Thymus (tissue), 14 donors: ENCODE results near the gene AVPR2. TPM values are rescaled to one million over a fixed set of nuclear protein-coding genes. Genes with fewer than 3 reads are reported as not detected.

ENCODE experiments used
- DNase-seq, 9 donors: peaks; one replicate each; pipeline ENCODE4 v3.0.0-alpha.2; 2013; ENCODE audit warnings: low spot score in 9 of 9, low read depth in 6 of 9, missing footprints in 1 of 9
- H3K27ac ChIP-seq, 2 donors: one replicate each; pipeline ENCODE4 v1.5.1; 2013; ENCODE audit warnings: control low read depth in 1 of 2, low read depth in 1 of 2, low read length in 1 of 2, mild to moderate bottlenecking in 1 of 2, moderate library complexity in 1 of 2
- H3K27me3 ChIP-seq, 2 donors: one replicate each; pipeline ENCODE4 v1.5.1; 2013; ENCODE audit warnings: low read length in 1 of 2; ENCODE audit not compliant: control insufficient read depth in 2 of 2, insufficient read depth in 1 of 2
- H3K36me3 ChIP-seq, 2 donors: one replicate each; pipeline ENCODE4 v1.5.1; 2013; ENCODE audit warnings: low read length in 1 of 2, mild to moderate bottlenecking in 1 of 2, moderate library complexity in 1 of 2; ENCODE audit not compliant: control insufficient read depth in 2 of 2, insufficient read depth in 2 of 2
- H3K4me1 ChIP-seq, 2 donors: one replicate each; pipeline ENCODE4 v1.5.1; 2013; ENCODE audit warnings: low read length in 2 of 2; ENCODE audit not compliant: control insufficient read depth in 2 of 2, insufficient read depth in 2 of 2
- H3K4me3 ChIP-seq, 2 donors: one replicate each; pipeline ENCODE4 v1.5.1; 2013; ENCODE audit warnings: low read length in 2 of 2, control low read depth in 1 of 2, mild to moderate bottlenecking in 1 of 2
- H3K9me3 ChIP-seq, 2 donors: one replicate each; pipeline ENCODE4 v1.5.1; 2013; ENCODE audit warnings: low read length in 1 of 2, mild to moderate bottlenecking in 1 of 2; ENCODE audit not compliant: control insufficient read depth in 2 of 2, insufficient read depth in 1 of 2
- WGBS: extraction: QIAGEN DNeasy Blood & Tissue Kit; methylation state at CpG from one replicate; pipeline ENCODE4 v1.1.7; 2013; 5-methylcytosine and 5-hydroxymethylcytosine counted together
- long read RNA-seq, 10 donors: transcript quantifications; one replicate each; lab custom pipeline, GENCODE V29; 2026
- polyA plus RNA-seq: library from polyadenylated mRNA; stranded (reverse); fragments of 200-250 nt; gene quantifications from one replicate; pipeline ENCODE4 v1.2.3, GENCODE V29; 2013
- total RNA-seq: library from RNA; stranded (reverse); fragments of 120-200 nt; gene quantifications from one replicate; pipeline ENCODE4 v1.2.4, GENCODE V29; 2013
- donor health status: healthy.

The AVPR2 gene
- total RNA-seq (0.24 TPM), polyA plus RNA-seq (1.8 TPM)
- long read RNA-seq, donor 1, result 0 reads
- long read RNA-seq, donor 2, partial matches to known transcripts, result 34 of 61 reads
- long read RNA-seq, donor 2, other reads (novel, unspliced or antisense), result 26 of 61 reads
- long read RNA-seq, donor 3, partial matches to known transcripts, result 50 of 71 reads
- long read RNA-seq, donor 3, other reads (novel, unspliced or antisense), result 21 of 71 reads
- long read RNA-seq, donor 4, result 0 reads
- long read RNA-seq, donor 5, partial matches to known transcripts, result 17 of 30 reads
- long read RNA-seq, donor 5, other reads (novel, unspliced or antisense), result 13 of 30 reads
- long read RNA-seq, donor 6, result 0 reads
- long read RNA-seq, donor 7, partial matches to known transcripts, result 28 of 28 reads
- long read RNA-seq, donor 7, other reads (novel, unspliced or antisense), result 0 of 28 reads
- long read RNA-seq, donor 8, result 0 reads
- long read RNA-seq, donor 9, partial matches to known transcripts, result 11 of 12 reads
- long read RNA-seq, donor 9, other reads (novel, unspliced or antisense), result 0 of 12 reads
- long read RNA-seq, donor 10, partial matches to known transcripts, result 14 of 19 reads
- long read RNA-seq, donor 10, other reads (novel, unspliced or antisense), result 5 of 19 reads

DNA sequence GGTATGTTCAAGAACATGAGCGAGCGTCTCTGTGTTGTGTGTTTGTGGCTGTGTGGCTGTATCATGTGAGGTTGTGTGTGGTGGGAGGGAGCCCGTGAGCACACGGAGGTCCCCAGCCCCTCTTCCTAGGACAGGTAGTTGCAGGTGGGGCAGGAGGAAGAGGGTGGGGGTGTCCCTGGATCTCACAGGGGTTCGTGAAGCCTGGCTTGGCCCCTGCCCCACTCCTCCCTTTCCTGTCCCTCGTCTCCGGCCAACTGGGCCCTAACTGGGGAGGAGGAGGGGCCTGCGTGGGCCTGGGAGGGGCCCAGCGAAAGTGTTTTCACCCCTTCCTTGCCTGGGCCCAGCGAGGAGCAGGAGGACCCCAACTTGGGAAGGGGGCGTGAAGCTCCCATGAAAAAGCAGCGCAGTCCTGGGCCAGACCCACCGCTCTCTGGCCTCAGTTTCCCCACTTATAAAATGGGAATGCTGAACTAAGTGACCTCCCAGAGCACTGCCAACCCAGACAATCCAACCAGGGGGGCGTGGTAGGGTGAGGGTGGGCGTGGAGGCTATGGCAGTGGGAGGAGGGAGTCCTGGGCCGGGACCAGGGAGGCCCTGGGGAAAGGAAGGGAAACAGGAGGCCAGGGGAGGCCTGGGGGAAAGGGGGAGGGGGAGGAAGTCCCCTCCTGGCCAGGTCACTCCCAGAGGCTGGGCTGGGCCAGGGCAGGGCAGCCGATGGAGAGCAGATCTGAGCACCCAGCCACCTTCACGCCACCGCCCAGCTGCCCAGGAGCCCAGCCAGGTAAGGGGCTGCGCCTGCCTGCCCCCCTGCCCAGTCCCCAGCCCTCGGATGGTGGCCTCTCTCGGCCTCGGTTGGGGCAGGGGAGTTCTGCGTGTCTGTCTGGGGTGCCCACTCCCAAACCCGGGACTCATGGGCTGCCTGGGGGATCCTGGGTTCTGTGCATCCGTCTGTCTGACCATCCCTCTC is at the start of gene AVPR2:
Gene AVPR2 (plus strand): TSS at position 683 of the 967 bp plus-strand sequence. CDS start 473 bp downstream, outside the sequence.
- H3K4me3 ChIP-seq, result no peak within 1 kb of the TSS
- H3K27ac ChIP-seq, result no peak within 1 kb of the TSS
- no peak for DNase-seq
- no peaks in the 10 kb centered on the region for H3K9me3 ChIP-seq
- H3K27me3 ChIP-seq, result peaks cover 0 to 4% of the 10 kb centered on the region in 2 donors
- peaks cover 13 to 18% of the 10 kb centered on the region in 2 donors for H3K36me3 ChIP-seq
- 31% methylated on average over 26 of the region's 26 CpGs for WGBS
- H3K4me1 ChIP-seq, result peaks cover 0 to 37% of the 10 kb centered on the region in 2 donors

DNA sequence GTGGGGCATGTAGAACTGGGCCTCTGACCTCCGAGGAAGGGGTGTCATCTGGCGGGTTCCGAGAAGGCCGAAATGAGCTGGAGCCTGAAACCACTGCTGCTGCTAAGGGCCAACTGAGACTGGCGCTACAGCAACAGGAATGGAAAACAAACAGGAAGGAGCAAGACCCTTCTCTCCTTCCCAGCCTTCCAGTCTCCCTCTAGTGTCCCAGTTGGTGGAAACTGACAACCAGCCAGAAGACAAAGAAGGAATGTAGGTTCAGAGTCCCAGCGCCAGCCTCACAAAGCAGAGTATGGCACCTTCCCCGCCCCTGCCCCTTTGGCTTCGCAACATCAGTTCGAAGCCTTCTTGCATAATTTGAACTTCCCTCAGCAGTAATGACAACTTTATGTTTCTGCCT is 49.8 kb upstream of the AVPR2 start:
- H3K36me3 ChIP-seq, result no peaks in the 10 kb centered on the region
- no peak overlapping the region for H3K27ac ChIP-seq
- H3K4me1 ChIP-seq, result no peaks in the 10 kb centered on the region
- H3K9me3 ChIP-seq, result no peaks in the 10 kb centered on the region
- peaks cover 0 to 37% of the 10 kb centered on the region in 2 donors for H3K27me3 ChIP-seq
- WGBS, result 92% methylated on average over 9 of the region's 9 CpGs
- no peak for DNase-seq
- no peak overlapping the region for H3K4me3 ChIP-seq

DNA sequence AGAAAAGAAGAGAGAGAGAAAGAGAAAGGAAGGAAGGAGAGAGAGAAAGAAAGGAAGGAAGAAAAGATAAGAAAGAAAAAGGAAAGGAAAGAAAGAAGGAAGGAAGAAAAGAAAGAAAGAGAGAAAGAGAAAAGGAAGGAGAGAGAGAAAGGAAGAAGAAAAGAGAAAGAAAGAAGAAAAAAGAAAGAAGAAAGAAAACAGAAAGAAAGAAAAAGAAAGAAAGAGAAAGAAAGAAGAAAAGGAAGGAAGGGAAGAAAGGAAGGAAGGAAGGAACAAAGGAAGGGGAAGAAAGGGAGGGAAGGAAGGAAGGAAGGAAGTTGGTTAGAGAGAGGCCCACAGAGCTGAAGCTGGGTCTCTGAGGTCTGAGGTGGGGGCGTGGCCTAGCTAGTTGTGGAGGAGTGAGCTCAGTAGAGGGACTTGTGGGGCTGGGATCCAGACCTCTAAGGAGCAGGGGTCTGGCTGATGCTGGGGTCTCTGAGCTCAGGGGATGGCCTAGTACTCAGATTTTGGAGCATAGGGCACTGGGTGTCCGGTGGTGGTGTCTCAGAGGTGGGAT is 47.0 kb upstream of the AVPR2 start:
- Histone ChIP-seq H3K4me3 (no peak overlapping the region), H3K36me3 (no peaks in the 10 kb centered on the region), H3K27ac (no peak overlapping the region), H3K4me1 (no peaks in the 10 kb centered on the region), H3K9me3 (no peaks in the 10 kb centered on the region), H3K27me3 (peaks cover 0 to 41% of the 10 kb centered on the region in 2 donors)
- no peak for DNase-seq
- WGBS, result 76% methylated on average over 2 of the region's 2 CpGs

DNA sequence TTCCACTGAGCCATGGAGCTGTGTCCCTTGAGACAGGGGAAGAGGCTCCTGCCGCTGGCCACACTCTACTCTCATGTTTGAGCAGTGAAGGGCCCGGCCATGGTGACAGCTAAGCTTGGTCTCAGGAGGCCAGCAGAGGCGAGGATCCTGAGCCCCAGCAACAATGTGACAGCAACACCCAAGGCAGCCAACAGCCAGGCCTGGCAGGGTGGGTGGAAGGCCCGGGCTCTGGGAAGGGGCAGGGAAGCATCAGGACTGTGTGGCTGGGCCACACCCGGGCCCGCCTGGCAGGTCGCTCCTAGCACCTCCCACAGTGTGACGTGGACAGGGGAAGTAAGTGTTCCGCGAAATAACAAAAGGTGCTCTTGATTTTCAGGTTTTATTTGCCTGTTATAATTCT is 43.3 kb upstream of the AVPR2 start:
- H3K36me3 ChIP-seq, result no peaks in the 10 kb centered on the region
- 93% methylated on average over 10 of the region's 10 CpGs for WGBS
- peaks cover 0 to 52% of the 10 kb centered on the region in 2 donors for H3K27me3 ChIP-seq
- no peak overlapping the region for H3K4me3 ChIP-seq
- H3K27ac ChIP-seq, result no peak overlapping the region
- H3K4me1 ChIP-seq, result no peaks in the 10 kb centered on the region
- no peak for DNase-seq
- no peaks in the 10 kb centered on the region for H3K9me3 ChIP-seq

DNA sequence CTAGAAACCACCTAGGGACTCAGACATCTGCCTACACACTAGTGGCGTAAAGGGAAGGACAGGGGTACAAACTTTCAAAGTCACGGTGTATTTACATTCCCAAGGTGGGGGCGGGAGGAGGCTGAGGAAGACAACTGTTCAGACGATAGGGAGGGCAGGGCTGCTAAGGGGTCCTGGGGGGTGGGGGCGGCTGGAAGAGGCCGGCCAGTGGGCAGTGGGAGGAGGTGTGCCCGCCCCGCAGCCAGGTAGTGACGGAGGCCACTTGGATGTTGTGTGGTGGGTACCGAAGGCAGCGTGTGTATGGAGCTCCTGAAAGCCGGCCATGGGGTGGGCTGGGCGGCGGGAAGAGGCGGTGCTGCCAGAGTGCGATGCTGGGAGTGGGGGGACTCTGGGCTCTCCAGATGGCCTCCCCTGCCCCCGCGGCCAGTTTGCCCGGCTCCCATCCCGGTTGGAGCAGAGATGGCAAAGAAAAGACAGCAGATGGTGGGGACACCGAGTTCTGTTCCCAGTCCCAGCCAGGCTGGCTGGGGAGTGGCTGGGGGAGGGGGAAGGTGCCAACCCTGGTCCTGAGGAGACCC is 42.7 kb upstream of the AVPR2 start:
- Histone ChIP-seq H3K4me3 (no peak overlapping the region), H3K27me3 (peaks cover 0 to 49% of the 10 kb centered on the region in 2 donors), H3K9me3 (no peaks in the 10 kb centered on the region), H3K27ac (no peak overlapping the region), H3K36me3 (no peaks in the 10 kb centered on the region), H3K4me1 (no peaks in the 10 kb centered on the region)
- 84% methylated on average over 21 of the region's 21 CpGs for WGBS
- no peak for DNase-seq

DNA sequence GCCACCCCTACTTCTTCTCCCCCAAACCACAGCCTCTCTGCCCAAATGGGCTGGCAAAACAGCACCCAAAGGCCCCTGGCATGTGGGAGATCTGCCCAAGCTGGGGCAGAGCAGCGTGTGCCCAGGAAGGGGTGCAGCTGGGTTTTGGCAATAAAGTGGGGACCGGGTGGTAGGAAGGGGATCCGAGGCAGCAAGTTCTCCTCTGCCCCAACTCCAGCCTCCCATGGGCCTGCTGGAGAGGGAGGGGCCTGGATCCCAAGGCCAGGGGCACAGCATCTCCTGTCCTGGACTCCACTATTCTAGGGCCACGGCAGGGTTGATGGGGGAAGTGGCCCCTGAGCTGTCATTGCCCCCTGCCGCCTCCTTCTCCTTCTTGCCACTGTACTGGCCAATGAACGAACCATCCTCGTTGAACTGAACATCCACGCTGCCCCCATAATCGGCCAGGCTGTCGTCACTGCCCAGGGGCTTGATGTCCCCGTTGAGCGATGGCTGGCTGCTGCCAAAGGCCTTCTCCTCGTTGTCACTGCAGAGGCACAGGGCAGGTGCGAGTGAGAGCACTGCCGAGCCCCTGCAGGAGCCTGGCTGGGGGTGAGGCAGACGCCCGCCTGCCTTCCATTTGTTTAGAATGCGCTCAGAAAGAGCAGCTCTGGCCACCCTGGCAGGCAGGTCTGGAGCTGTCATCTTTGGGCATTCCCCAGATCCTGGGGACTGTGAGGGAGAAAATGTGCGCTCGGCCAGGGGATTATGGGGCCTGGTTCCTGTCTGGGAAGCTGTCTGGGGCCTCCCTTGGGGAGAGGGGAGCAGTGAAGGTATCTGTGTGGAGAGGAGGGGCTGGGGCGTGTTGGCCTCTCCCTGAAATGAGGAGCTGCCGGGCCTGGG is 41.9 kb upstream of the AVPR2 start:
- no peaks in the 10 kb centered on the region for H3K36me3 ChIP-seq
- H3K27me3 ChIP-seq, result peaks cover 0 to 51% of the 10 kb centered on the region in 2 donors
- H3K9me3 ChIP-seq, result no peaks in the 10 kb centered on the region
- no peaks in the 10 kb centered on the region for H3K4me1 ChIP-seq
- WGBS, result 83% methylated on average over 22 of the region's 22 CpGs
- no peak overlapping the region for H3K27ac ChIP-seq
- H3K4me3 ChIP-seq, result no peak overlapping the region
- DNase-seq, result no peak

DNA sequence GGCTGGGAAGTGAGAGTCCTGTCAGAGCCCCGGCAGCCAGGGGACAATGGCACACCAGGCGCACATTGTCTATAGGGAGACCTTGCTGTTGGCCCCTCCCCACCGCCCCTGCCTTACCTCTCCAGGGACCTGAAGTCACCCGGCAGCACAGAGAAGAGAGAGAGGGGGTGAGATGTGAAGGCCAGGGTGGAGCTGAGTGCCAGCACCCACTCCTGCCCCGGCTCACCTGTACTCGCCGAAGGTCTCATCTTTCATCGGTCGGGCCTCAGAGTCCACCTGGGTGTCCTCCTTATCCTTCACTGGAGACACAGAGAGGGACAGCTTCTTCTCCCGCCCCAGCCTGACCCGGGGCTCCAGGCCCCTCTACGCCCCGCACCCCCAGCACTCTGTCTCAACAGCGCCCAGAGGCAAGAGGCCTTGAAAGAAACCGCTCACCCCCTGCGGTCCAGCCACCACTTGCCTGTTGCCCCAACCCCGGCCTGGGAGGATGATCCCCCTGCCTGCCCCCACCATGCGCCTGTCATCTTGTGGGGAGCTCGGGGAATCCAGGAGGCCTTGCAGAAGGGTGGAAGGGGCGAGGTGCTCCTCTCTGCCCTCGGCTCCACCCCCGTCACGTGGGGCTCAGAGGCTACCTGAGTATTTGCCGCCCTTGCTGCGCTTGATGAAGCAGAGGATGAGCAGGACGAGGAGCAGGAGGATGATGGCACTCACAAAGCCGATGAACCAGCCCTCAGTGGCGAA is 41.1 kb upstream of the AVPR2 start:
- H3K36me3 ChIP-seq, result no peaks in the 10 kb centered on the region
- WGBS, result 81% methylated on average over 28 of the region's 28 CpGs
- no peak overlapping the region for H3K4me3 ChIP-seq
- no peak for DNase-seq
- no peak overlapping the region for H3K27ac ChIP-seq
- no peaks in the 10 kb centered on the region for H3K4me1 ChIP-seq
- H3K9me3 ChIP-seq, result no peaks in the 10 kb centered on the region
- H3K27me3 ChIP-seq, result peaks cover 0 to 45% of the 10 kb centered on the region in 2 donors
